ENCODE data around the gene ZBTB18. TPM values are rescaled to one million over a fixed set of nuclear protein-coding genes. Genes with fewer than 3 reads are reported as not detected.
A peak's percentile ranks its signal among the peaks of the same experiment; 100 is the strongest.

ZBTB18 gene
- total and polyA plus RNA-seq, 4 donors: 8.9 to 21.3 (median 18.4) TPM

DNA sequence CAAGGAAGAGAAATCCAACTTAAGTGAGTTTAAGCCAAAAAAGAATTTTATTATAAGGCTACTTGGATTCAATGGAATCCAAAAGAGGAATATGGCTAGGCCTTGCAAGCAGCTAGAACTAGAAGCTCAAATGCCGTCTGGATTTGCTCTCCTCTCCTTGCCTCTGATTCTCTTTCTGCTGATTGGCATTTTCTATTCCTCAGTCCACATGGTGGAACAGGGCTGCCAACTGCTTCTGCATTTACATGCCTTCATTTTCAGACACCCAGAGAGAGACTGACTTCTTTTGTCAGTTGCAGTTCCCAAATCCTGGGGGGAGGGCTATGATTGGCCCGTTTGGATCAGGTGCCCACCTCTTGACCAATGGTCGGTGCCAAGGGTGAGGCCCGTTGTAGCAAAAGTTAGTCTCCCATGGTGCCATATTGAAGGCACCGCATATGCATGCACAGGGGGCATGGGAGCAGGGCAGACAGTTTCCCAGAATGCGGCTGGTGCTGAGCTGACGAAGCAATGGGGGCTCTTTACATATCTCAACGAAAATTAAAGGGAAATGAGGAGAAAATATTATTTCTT is 18.3 kb downstream of the ZBTB18 start:
- Histone ChIP-seq H3K27ac (ENCODE audit: low read depth in 1 of 2, low read length in 1 of 2) (no peak overlapping the region), H3K27me3 (ENCODE audit: control insufficient read depth in 3 of 3, insufficient read depth in 3 of 3, low read length in 2 of 3) (no peaks in the 10 kb centered on the region), H3K9ac (ENCODE audit: insufficient read depth in 1 of 2, low read length in 2 of 2) (no peak overlapping the region), H3K4me1 (ENCODE audit: control insufficient read depth in 5 of 5, insufficient read depth in 5 of 5, low read length in 5 of 5) (peaks cover 0 to 26% (median 6%) of the 10 kb centered on the region in 5 donors), H3K9me3 (ENCODE audit: control insufficient read depth in 4 of 4, insufficient read depth in 3 of 4, low read length in 3 of 4) (no peaks in the 10 kb centered on the region), H3K4me3 (no peak overlapping the region), H3K36me3 (ENCODE audit: control insufficient read depth in 4 of 4, insufficient read depth in 4 of 4, low read length in 4 of 4) (no peaks in the 10 kb centered on the region)
- TF ChIP-seq, protein P1, sequence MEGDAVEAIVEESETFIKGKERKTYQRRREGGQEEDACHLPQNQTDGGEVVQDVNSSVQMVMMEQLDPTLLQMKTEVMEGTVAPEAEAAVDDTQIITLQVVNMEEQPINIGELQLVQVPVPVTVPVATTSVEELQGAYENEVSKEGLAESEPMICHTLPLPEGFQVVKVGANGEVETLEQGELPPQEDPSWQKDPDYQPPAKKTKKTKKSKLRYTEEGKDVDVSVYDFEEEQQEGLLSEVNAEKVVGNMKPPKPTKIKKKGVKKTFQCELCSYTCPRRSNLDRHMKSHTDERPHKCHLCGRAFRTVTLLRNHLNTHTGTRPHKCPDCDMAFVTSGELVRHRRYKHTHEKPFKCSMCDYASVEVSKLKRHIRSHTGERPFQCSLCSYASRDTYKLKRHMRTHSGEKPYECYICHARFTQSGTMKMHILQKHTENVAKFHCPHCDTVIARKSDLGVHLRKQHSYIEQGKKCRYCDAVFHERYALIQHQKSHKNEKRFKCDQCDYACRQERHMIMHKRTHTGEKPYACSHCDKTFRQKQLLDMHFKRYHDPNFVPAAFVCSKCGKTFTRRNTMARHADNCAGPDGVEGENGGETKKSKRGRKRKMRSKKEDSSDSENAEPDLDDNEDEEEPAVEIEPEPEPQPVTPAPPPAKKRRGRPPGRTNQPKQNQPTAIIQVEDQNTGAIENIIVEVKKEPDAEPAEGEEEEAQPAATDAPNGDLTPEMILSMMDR (IDR thresholded peaks at IDR 0.05; ENCODE audit: control extremely low read depth, extremely low read depth): no peak
- WGBS, 2 donors: 90 to 96% methylated on average over 8 of the region's 8 CpGs
- DNase-seq: no peak
- no peak for ATAC-seq (ENCODE audit: insufficient read depth, low FRiP score)

DNA sequence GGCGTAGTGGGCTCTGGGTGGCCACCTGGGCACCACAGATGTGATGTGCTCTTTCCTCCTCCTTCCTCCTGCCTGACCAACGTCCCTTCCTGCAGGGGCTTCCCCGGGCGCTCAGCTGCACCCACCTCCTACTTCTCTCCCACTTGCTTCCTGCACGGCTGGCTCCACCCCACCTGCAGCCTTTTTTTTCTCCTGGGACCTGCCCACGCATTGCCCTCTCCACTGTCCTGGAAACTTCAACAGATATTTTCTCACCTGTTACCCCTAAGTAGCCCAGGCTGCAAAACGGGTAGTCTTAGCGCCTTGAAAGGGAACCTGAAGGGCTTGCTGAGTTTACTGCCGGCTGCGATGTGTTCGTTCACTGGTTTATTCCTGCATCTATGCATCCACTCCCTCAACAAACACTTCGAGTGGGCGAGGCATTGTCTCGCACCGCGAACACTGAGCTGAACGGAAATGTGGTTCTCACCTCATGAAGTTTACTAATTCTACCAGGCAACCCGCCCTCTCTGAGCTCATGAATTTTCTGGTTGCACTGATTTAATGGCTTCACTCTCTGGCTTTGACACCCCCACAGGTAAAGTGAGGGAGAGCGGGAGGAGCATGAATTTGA is 23.6 kb downstream of the ZBTB18 start:
- 43 to 56% methylated on average over 19 of the region's 19 CpGs for WGBS, 2 donors
- Histone ChIP-seq H3K36me3 (ENCODE audit: control insufficient read depth in 4 of 4, insufficient read depth in 4 of 4, low read length in 4 of 4) (no peaks in the 10 kb centered on the region), H3K27ac (ENCODE audit: low read depth in 1 of 2, low read length in 1 of 2) (no peak overlapping the region), H3K4me1 (ENCODE audit: control insufficient read depth in 5 of 5, insufficient read depth in 5 of 5, low read length in 5 of 5) (no peaks in the 10 kb centered on the region), H3K9me3 (ENCODE audit: control insufficient read depth in 4 of 4, insufficient read depth in 3 of 4, low read length in 3 of 4) (no peaks in the 10 kb centered on the region), H3K4me3 (no peak overlapping the region), H3K27me3 (ENCODE audit: control insufficient read depth in 3 of 3, insufficient read depth in 3 of 3, low read length in 2 of 3) (no peaks in the 10 kb centered on the region), H3K9ac (ENCODE audit: insufficient read depth in 1 of 2, low read length in 2 of 2) (no peak overlapping the region)
- TF ChIP-seq, protein P1 (IDR thresholded peaks at IDR 0.05; ENCODE audit: control extremely low read depth, extremely low read depth): no peak
- DNase-seq: no peak
- peak; percentile 53 for ATAC-seq (ENCODE audit: insufficient read depth, low FRiP score)

DNA sequence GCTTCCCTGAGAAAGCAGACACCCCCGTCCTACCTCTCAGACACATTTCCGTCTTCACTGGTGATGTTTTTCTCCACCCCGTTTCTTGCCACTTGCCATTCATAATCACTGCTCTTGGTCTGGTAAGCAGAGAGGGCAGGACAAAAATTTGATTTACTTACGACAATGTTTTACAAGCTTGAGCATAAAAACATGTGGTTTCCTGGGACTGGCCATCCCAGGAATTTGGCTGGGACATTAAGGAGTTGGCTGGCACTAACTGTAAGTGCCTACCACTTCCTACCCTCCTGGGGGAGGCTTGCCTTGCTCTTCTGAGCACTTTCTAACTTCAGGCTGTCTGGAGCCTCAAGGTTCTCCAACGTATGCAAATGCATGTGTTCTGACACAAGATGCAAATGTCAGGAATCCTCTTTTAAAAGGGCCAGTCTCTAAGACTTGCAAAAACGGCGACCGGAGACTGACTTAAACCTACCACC is 24.2 kb downstream of the ZBTB18 start:
- Histone ChIP-seq H3K27ac (ENCODE audit: low read depth in 1 of 2, low read length in 1 of 2) (no peak overlapping the region), H3K27me3 (ENCODE audit: control insufficient read depth in 3 of 3, insufficient read depth in 3 of 3, low read length in 2 of 3) (no peaks in the 10 kb centered on the region), H3K36me3 (ENCODE audit: control insufficient read depth in 4 of 4, insufficient read depth in 4 of 4, low read length in 4 of 4) (no peaks in the 10 kb centered on the region), H3K9me3 (ENCODE audit: control insufficient read depth in 4 of 4, insufficient read depth in 3 of 4, low read length in 3 of 4) (no peaks in the 10 kb centered on the region), H3K4me1 (ENCODE audit: control insufficient read depth in 5 of 5, insufficient read depth in 5 of 5, low read length in 5 of 5) (no peaks in the 10 kb centered on the region), H3K4me3 (no peak overlapping the region), H3K9ac (ENCODE audit: insufficient read depth in 1 of 2, low read length in 2 of 2) (no peak overlapping the region)
- WGBS, 2 donors: 34 to 47% methylated on average over 8 of the region's 8 CpGs
- TF ChIP-seq, protein P1 (IDR thresholded peaks at IDR 0.05; ENCODE audit: control extremely low read depth, extremely low read depth): no peak
- peak; percentile 43 for ATAC-seq (ENCODE audit: insufficient read depth, low FRiP score)
- no peak for DNase-seq
